HS-27A (cell line): ENCODE data around the gene OOSP2.

Experiments used
- DNase-seq: peaks from one replicate; pipeline ENCODE4 v3.0.0-alpha.2; 2012; ENCODE audit warnings: low read depth, missing footprints

The OOSP2 gene

DNA sequence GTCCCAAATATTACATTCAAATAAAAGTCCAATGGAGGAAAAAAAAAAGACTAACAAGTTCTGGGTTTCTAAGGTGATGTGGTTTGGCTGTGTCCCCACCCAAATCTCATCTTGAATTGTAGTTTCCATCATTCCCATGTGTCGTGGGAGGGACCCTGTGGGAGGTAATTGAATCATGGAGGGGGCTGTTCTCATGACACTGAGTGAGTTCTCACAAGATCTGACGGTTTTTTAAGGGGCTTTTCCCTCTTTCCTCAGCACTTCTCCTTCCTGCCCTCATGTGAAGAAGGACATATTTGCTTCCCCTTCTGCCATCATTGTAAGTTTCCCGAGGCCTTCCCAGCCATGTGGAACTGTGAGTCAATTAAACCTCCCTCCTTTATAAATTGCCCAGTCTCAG is 40.3 kb downstream of the OOSP2 start:
- DNase-seq, result no peak

DNA sequence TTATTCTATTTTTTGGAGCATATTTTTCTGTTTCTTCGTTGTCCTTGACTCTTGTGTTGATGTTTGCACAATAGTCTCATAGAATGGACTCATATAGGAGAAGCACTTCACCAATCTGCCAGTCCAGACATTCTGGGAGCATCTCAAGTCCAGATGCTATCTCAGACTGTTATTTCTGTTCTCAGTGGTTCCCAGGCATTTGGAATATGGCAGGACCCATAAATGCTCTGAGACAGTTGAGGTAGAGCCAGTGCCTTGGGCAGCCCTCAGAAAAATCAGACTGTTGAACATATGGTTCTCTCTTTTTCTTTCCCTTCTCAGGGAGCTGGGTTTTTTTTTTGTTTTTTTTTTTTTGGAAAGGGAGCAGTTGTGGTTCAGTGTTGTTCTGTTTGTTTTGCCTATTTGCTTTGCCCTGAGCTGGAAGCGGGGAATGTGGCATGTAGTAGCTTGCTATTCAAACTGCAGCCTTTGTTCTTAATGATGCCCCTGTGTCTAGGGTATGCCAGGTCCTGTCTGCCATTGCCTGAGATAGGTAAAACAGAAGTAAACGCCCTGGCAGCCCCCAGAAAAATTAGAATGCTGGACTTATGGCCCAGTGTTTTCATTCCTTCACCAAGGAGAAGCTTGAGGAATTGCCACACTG is 44.5 kb downstream of the OOSP2 start:
- no peak for DNase-seq

DNA sequence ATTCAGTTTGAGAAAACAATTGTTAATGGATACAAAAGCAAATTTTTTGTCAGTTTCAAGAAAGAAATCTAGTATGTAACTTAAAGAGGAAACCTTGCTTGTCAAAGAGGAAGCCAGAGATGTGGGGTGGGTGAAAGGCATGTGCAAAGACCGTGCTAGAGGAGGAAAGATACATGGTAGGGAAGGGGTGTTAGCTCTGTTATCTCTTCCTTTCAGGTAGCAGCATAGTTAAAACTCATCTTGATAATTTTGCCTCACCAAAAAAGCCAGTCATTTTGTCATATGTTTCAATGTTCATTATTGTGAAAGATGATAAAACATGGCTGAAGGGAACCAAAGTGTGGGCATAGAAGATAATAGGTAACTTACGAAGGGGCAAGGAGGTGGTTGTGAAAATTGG is 45.7 kb downstream of the OOSP2 start:
- DNase-seq, result no peak

DNA sequence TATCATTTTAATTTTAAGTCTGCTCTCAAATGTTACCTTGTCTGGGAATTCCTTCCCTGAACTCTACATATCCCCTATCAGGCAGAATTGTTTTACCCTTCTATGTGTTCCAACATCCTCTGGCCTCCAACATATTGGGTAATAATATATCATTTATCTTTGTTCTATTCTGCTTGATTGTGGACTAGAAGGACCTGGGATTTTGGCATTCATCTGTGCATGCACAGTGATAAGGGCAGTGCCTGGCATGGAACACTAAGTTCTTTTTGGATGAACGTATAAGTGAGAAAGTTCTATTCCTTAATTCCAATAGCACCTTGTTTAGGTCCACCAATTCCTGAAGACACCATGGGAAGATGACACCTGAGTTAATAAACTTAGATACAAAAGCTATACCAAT is 47.0 kb downstream of the OOSP2 start:
- DNase-seq, result no peak

DNA sequence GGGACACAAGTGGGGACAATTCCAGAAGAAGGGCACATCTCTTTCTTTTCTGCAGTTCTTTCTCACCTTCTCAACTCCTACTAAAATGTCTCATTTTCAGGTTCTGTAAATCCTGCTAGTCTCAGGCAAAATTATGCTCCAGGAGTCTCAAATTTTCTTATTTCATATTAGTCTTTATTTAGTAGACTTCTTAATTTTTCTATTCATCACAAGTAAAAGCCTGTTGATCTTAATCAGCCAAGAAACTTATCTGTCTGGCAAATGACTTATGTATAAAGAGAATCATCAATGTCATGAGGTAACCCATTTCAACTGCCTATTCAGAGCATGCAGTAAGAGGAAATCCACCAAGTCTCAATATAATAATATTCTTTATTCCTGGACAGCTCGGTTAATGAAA is 48.2 kb downstream of the OOSP2 start, which contains the start of gene MS4A2:
Gene MS4A2, plus strand, starts transcription at position 301 of the 400 bp plus-strand sequence. CDS start 102 bp downstream, outside the sequence.
- DNase-seq, result no peak

DNA sequence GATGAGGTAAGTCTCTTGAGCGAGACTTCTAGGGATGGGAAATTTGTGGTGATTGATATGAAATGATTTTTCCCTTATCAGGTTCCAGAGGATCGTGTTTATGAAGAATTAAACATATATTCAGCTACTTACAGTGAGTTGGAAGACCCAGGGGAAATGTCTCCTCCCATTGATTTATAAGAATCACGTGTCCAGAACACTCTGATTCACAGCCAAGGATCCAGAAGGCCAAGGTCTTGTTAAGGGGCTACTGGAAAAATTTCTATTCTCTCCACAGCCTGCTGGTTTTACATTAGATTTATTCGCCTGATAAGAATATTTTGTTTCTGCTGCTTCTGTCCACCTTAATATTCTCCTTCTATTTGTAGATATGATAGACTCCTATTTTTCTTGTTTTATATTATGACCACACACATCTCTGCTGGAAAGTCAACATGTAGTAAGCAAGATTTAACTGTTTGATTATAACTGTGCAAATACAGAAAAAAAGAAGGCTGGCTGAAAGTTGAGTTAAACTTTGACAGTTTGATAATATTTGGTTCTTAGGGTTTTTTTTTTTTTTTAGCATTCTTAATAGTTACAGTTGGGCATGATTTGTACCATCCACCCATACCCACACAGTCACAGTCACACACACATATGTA is 55.4 kb downstream of the OOSP2 start:
- DNase-seq, result no peak

DNA sequence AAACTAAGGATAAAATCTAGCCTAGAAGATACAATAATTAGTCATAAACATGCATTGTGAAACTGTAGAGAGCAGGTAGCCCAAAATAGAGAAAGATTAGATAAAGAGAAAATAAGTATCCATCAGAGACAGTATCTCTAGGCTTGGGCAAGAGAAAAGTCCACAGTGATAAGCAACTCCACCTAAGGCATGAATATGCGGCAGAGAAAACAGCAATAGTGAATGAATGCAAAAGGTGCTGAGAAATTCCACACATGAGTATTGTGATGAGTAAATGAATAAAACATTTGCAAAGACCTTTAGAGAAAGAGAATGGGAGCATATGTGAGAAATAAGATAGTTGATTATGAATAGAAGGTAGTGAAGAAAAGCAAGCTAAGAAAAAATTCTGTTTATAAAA is 57.0 kb downstream of the OOSP2 start:
- DNase-seq, result no peak
